Pons (tissue), 1 donor: ENCODE measurements around the gene SORCS2.
A peak's percentile ranks its signal among the peaks of the same experiment; 100 is the strongest.

Experiments used
- DNase-seq: peaks from one replicate; pipeline ENCODE4 v3.0.0-alpha.2; 2016; ENCODE audit warnings: low spot score

SORCS2 gene

DNA sequence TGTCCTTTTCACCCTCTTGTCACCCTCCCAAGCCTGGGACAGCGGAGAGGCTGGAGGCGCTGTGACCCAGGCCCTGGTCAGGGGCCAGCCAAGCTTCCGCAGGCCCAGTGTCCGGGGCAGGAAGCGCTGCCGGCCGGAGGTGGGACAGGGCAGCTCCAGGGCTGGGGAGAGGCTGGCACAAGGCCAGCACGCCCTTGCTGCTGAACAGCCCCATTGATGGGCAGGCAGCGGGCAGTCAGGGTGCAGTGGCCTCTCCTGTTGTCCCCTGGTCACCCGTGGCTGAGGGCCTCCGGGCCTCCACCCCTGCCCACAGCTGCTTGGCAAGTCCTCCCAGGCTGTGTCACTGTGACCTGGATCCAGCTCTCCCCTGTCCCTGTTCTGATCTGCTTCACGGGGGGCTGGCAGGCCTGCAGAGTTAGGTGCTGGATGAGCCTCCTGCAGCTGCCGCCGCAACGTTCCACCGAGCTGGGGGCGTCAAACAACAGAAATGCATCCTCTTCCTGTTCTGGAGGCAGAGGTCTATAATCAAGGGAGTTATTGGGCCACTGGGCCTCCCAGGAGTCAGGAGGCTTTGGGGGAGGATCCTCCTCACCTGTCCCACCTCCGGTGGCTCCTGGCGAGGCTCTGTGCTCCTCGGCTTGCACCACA, 134.5 kb downstream of the SORCS2 start:
- DNase-seq: peak; percentile 49

DNA sequence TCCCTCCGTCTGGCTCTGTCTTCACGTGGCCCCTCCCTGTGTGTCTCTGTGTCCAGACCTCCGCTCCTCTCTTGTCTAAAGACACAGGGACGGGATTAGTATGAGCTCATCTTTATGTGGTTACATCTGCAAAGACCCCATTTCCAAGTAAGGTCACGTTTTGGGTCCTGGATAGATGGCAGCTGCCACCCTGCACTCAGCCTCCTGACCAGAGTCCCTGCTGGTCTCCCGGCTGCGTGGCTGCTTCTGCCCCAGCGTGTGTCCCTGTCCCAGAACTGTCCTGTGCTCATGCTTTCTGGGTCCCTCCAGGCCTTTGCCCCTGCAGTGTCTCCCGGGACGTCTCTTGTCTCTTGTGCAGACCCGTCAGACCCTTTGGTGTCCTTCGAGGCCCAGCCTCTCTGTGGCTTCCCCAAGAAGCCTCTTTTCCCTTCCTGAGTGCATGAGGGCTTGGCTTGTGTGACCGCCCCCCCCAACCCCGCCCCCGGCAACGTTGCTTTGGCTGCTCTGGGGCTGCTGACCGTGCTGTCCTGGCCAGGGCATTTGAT, 135.1 kb downstream of the SORCS2 start:
- no peak for DNase-seq

DNA sequence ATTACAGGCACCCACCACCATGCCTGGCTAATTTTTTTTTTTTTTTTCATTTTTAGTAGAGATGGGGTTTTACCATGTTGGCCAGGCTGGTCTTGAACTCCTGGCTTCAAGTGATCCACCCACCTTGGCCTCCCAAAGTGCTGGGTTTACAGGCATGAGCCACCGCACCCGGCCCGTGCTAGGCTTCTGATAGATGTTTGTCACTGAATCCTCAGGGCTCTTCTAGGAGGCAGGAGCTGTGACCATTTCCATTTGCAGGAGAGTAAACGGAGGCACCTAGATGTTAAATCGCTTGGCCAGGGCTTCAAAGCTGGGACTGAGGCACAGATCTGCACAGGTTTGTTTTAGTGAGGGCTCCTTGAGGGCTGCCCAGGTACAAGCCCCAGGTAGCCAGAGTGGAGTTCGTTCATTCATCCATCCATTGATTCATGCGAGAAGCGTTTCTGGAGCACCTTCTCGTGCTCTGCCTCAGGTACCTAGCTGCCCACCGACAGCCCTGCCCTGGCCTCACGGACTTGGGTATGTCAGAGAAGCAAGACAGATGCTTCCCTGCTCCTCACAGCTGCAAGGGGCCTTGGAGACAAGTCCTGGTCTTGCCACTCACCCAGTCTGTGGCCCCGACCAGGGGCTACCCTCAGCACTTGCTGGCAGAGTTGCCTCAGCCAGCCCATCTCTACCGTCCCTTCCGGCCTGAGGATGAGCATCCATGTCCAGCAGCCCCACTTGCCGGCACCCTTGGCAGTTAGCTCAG, 136.0 kb downstream of the SORCS2 start:
- no peak for DNase-seq

DNA sequence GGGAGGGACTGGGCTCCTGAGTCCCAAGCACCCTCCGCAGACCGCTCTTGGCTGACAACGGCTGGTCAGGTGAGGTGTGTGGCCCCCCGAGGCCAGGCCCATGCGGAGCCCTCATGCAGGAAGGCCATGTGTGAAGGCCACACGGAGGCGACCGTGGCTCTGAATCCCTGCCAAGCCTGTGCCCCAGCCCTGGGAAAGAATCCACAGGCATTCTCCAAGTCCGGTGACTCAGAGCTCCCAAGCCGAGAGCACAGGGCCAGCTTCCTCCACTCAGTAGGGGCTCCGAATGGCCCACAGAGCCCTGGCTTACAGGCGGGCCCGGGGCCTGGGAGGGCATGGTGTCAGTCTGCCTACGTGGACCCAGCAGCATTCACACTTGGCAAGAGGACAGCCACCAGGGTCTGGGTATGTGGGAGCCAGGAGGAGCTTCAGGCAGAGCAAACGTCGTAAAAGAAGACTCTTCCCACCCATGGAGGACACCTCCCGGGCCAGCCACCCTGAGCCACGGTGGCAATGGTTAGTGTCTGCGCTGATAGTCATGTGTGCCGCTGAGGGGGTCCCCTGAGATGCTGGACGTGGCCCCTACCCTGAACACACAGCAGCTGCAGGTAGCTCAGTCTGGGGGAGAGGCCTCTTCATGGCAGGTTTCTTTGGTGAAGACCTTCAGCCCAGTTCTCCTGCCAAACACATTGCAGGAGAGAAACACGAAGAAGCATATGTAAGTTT, 136.7 kb downstream of the SORCS2 start:
- peak; percentile 52 for DNase-seq

DNA sequence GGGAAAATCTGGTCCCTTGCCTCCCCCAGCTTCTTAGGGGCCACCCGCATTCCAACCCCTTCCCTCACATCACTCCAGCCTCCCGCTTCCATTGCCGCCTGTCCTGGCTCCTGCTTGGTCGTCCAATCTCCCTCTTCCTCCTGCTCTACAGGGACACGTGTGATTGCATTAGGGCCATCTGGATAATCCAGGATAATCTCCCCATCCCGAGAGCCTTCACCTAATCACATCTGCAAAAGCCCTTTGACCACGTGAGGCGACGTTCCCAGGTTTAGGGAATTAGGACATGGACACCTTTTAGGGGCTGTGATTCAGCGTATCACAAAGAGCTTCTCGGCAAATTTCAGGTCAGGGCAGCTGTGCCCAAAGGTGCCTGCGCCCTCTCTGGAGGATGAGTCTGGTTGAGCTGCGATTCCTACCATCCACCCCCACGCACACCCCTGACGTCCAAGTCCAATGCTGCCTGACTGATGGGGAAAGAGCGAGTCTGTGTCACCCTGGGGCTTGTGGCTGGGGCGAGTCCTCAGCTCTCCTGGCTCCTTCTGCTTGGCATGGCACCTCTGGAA, 137.8 kb downstream of the SORCS2 start:
- DNase-seq: no peak

DNA sequence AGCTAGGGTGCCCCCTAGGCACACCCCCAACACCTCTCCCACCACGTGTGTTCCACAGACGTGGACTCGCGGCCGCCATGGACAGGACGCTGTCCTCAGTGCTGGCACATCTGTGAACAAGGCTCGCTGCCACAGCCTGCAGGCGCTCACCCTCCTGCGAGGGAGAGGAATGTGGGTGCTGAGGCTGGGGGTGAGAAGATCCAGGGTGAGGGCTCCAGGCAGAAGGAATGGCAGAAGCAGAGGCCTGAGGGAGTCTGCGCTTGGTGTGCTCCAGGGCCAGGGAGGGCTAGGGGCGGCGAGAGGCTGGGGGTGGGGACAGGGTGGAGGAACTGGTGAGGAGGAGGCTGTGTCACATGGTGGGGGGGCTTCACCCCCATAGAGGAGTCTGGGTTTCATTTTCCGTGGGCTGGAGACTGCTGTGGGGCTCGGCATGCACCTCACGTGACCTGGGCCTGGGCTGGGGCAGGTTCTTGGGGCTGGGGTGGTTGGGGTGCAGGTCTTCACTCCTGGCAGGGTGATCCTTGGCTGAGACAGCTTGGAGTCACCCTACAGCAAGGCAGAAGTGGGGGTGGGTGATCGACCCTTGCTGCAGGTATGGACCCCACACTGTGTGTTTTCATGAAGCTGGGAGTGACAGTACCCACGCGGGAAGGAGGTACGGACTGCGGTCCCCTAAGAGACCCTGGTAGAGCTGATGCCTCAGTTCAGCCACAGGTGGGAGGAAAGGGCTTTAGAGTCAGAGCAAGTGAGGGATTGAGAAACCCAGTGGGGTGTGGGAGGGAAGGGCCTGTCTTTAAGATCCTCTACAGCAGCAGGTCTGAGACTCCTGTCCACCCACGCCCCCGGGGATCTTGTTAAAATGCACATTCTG, 138.7 kb downstream of the SORCS2 start:
- no peak for DNase-seq

DNA sequence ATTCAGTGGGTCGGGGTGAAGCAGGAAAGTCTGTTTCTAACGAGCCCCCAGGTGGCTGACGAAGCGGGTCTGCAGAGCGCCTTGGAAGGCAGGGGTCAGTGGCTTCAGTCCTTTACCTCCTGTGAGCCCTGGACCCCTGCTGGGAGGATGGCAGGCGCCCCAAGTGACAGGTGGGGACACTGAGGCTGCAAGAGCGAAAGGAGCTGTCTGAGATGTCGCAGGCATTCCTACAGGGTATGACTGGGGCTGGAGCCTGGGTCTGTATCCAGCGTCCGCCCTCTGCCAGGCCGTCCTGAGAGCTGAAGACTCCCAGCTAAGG, 139.3 kb downstream of the SORCS2 start:
- DNase-seq: no peak

DNA sequence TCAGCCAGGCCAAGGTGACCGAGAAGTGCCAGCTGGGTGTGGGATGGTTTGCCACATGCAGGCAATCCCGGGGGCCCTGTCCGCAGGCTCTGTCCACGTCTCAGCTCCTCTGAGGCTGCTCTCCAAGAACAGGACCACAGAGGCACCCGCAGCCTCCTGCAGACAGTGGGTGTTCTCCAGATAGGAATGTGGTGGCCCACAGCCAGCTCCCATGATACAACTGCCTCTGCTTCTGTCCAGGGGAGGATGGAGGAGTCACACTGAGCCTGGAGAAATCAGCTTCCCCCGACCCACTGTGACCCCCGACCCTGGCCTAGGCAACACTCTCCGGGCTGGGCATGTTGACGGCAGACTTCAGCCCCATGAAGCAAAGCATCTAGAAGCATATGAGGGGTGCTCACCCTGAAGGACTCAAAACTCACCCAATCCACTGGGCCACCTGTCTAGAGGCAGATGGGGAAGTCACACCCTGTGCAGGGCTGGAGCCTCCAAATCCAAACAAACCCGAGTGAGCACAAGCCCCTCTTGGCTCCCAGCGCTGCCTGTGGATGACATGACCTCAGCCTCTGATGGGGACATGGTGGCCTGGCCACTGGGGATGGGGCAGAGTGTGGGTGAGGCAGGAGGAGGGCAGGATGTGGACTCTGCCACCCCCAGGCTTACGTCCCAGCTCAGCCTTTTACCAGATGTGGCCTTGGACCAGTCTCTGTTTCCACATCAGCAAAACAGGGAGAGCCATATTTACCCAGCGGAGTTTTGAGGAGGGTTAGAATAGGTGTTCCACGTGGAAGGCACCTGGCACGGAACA, 140.1 kb downstream of the SORCS2 start:
- DNase-seq: no peak

DNA sequence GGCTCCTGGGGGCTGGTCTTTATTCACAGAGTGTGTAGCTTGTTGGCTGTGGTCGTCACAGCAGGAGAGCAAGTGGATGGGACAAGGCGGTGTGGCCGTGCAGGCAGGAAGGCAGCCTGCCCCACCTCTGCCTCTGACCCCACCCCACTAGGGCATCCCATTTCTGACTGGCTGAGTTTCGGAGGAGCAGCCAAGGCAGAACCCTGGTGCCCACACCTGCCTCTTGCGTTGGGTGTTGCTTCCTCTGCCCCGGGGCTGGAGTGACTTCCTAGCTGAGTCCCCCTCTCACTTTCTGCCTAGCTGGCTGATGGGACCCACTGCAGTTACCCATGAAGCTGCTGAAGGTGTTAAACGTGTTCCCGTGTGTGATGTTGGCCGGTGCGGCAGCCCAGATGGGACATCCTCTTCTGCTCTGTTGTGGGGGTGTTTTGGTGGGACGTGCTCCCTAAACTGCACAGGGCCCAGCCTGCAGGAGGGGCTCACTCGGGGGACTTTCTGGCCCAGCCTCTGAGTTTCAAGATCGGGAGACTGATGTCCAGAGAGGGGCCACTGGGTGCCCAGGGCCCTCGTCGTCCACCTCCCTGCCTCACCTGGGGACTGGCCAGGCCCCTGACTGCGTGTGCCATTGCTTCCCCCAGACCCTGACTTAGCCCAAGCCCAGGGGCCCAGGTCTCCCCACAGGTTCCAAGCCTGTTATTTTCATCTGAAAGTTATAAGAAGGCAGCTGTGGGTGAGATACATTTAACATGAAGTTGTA, 140.9 kb downstream of the SORCS2 start:
- DNase-seq: no peak

DNA sequence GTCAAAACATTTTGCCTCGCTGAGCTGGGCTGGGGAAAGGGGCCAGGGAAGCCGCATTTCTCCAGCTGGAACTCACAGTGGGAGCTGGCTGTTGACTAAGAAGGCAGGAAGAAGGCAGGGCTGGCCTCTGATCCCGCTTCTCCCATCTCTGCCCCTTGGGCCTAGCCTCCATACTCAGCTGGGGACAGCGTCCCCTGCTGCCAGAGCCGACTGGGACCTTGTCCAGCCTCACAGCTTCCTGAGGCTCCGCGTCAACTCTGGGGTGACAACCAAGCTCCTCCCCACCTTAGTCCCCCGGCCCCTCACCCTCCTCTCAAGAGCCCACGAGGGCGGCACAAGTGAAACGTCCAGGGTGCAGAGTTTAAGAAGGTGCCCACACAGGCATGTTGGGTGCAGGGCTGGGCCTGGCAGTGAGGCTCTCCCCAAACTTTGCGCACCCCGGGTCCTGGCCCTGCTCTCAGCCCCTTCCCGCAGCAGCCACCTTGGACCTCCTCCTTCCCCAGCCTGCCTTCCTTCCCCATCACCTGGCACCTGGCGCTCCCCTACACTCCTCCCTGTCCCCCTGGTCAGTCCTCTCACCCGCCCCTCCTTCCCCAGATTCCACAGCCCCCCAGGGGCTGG, 141.6 kb downstream of the SORCS2 start:
- no peak for DNase-seq

DNA sequence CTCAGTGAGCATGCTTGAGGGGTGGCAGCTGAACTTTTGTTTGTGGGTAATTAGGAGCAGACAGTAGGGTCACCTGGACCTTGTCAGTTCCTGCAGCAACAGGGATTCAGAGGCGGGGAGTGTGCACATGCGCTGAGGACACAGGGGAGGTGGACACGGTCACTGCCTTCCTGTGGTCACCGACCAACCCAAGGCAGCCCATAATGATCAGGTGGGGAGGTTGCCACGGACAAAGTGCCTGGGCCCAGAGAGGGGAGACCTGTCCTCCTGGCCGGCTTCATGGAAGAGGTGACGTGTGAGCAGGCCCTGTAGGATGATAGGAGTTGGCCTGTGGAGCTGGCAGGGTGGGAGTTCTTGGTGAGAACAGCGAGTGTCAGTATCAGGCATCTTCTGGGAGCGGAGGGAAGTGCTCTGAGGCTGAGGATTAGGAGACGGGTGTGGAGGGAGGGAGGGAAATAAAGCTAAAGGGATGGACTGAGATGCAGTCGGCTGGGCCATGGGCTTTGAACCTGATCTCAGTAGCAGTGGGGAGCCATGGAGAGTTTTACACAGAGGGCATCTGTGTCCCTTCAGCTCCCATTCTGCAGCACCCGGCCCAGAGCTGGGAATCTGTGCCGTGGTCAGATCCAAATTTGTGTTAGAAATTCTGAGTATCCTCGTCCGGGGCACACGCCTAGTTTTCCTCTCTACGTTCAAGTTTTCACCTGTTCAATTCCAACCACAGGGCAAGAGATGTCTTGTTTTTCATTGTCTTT, 142.4 kb downstream of the SORCS2 start:
- no peak for DNase-seq

DNA sequence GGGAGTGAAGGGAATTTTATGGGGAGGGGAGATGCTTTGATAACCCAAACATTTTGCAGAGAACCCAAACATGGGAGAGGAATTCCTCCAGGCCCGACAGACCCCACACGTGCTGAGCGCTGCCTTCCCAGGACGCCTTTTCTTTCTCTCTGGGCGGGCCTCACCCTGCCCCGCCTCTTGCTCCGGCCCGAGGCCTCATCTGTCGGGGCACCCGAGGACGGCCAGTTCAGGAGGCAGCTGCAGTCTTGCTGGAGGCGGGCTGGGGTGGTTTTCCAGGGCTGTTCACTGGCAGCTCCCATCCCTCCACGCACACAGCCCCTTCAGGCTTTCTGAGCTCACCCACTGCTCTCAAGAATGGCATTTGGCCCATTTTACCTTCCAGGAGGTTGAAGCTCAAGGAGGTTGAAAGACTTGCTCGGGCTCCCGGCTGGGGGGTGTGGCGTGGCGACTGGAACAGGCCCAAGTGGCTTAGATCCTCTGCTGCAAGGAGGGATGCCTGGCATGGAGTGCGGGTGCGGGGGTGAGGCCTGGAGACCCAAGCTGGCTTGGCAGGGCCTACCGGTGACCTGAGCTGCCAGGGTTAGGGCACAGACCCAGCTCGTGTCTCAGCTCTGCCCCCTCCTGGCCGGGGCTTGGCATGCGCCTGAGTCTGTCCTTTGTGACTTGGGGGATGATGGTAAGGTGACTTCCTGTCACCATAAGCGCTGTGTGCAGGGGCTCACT, 143.2 kb downstream of the SORCS2 start:
- no peak for DNase-seq

DNA sequence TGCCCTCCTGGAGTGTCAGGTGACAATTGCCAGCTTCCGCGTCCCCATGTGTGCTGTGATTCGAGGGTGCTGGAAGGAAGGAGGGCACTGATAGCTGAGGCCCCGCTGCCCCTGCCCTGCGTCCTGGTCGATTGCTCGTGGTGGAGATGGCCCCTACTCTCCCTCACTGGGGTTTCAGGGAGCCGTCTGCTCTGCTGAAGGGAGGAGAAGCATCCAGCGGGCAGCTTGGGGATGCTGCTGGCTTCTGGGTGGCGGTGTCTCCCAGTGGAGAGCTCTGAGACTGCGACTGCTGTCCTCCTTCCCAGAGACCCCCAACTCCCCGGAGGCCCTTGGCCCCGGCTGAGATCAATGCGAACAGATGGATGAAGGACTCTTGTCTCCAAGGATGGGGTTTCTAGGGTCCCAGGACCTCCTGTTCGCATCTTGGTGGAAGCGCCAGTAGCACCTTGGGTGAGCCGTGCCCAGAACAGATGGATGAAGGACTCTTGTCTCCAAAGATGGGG, 143.8 kb downstream of the SORCS2 start:
- no peak for DNase-seq

DNA sequence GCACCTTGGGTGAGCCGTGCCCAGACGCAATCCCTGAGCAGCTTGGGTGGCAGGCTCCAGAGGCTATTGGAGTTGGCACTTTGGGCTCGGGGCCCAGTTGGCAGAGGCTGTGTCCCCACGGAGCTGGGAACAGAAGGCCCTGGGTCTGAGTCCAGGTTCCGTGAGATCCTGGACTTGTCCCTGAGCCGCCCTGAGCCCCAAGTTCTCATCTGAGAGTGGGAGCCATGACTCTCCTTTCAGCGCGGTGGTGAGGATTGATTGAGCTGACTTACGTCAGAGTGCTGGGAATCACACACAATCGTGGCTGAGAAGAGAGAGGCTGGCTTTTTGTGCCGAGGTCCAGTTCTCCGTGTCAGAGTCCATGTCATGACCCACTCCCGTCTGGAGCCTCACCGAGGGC, 144.4 kb downstream of the SORCS2 start:
- no peak for DNase-seq

DNA sequence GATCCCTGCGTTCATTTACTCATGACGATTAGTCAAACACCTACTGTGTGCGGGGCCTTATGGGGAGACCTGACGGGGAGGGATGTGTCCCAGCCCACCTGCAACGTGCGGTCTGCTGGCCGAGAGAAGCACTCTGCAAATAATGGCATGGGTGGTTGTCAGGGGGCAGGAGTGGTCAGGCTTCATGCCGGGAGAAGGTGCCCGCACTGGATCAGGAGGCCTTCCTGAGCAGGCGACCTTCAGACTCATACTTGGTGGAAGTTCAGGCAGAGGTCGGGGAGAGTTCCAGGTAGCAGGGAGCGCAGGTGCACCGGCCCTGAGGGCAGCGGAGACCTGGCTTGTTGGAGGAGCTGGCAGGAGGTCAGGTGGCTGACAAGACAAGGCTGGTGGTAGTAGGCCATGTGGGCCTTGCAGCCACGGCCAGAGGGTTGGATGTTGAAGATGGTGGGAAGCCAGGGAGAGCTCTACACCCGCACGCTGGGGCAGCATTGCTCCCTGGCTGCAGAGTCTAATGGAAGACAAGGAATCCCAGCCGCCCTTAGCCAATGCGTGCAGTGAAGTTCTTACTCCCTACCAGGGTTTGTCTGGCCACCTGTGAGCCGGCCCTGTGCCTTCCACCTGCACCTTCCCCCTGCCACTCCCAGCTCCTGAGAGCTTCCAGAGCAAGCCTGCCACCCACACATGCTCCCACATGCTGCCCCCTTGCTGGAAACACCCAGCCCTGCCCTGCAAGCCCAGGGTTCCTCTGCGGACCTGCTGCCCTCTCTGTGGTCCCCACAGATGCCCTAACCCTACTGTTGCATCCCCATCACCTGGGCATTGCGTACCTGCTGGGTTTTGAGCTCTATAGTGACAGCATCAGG, 145.1 kb downstream of the SORCS2 start:
- no peak for DNase-seq

DNA sequence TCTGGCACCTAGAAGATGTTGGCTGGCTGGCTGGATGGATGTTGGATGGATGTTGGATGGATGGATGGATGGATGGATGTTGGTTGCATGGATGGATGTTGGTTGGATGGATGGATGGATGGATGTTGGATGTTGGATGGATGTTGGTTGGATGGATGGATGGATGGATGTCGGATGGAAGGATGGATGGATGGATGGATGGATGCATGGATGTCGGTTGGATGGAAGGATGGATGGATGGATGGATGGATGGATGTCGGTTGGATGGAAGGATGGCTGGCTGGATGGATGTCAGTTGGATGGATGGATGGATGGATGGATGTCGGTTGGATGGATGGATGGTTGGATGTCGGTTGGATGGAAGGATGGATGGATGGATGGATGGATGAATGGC, 145.7 kb downstream of the SORCS2 start:
- no peak for DNase-seq
